Measurements from ENCODE around the gene LPP.

Gene LPP

DNA sequence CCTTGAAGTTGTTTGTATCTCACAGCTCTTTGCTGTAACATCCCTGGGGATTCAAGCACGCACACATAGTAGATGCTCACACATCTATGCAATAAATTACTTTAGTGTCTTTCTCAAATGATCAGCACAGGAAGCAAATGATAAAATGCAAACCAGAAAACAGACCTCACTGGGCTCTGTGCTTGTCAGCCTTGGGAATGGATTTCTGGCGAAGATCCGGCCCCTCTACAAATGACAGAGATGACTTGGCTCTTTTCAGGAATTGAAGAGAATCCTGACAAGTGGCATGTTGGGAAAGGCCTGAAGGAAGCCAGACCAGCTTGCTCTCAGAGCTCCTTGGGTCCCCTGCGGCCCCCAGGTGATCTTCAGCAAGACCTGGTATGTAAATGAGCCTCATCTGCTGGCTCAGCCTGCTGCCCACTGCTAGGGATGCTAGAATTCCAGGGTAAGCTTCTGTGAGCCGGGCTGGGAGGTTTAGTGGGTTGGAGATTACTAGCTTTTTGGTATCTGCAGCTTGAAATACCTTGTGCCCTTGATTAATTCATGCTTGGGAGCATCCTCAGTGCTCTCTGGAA is 54.1 kb downstream of the LPP start:
- no peaks in the 10 kb centered on the region; the same call in 1 of the 2 replicates for H3K36me3 ChIP-seq (ENCODE audit: low read depth)
- no peaks in the 10 kb centered on the region for H3K9me3 ChIP-seq (ENCODE audit: severe bottlenecking)
- no peak overlapping the region for H3K4me3 ChIP-seq (ENCODE audit: severe bottlenecking)
- no peaks in the 10 kb centered on the region for H3K4me1 ChIP-seq (ENCODE audit: insufficient read depth, poor library complexity, severe bottlenecking)
- H3K27ac ChIP-seq (ENCODE audit: poor library complexity, severe bottlenecking) = no peak overlapping the region
- TF ChIP-seq, protein P1, sequence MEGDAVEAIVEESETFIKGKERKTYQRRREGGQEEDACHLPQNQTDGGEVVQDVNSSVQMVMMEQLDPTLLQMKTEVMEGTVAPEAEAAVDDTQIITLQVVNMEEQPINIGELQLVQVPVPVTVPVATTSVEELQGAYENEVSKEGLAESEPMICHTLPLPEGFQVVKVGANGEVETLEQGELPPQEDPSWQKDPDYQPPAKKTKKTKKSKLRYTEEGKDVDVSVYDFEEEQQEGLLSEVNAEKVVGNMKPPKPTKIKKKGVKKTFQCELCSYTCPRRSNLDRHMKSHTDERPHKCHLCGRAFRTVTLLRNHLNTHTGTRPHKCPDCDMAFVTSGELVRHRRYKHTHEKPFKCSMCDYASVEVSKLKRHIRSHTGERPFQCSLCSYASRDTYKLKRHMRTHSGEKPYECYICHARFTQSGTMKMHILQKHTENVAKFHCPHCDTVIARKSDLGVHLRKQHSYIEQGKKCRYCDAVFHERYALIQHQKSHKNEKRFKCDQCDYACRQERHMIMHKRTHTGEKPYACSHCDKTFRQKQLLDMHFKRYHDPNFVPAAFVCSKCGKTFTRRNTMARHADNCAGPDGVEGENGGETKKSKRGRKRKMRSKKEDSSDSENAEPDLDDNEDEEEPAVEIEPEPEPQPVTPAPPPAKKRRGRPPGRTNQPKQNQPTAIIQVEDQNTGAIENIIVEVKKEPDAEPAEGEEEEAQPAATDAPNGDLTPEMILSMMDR (IDR thresholded peaks at IDR 0.05; ENCODE audit: poor library complexity, severe bottlenecking) = no peak
- DNase-seq (ENCODE audit: low spot score) (no peak), ATAC-seq (ENCODE audit: low read depth) (no peak)
- H3K27me3 ChIP-seq (ENCODE audit: insufficient read depth, poor library complexity, severe bottlenecking) = no peaks in the 10 kb centered on the region

DNA sequence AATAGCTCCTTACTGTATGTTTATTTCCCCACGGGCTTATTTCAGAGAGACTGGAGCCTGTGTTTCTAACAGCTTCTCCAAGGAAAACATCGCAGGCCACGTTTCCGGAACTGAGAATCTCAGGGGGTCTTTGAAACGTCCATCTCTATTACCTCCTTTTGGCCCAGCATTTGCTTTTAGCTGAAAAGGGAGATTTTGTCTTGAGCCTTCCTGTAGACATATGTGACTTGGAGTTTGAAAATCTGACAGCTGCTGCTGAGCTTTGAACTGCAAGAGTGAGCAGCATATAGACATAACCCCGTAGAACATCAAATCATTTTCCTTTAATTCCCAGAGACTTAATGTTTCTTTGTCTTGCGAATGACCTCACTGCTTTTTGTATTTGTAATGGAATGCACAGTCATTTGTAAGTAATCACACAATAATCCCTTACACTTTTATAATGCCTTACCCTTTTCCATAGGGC is 54.6 kb downstream of the LPP start:
- Histone ChIP-seq H3K9me3 (ENCODE audit: severe bottlenecking) (no peaks in the 10 kb centered on the region), H3K4me3 (ENCODE audit: severe bottlenecking) (no peak overlapping the region), H3K4me1 (ENCODE audit: insufficient read depth, poor library complexity, severe bottlenecking) (no peaks in the 10 kb centered on the region), H3K27me3 (ENCODE audit: insufficient read depth, poor library complexity, severe bottlenecking) (no peaks in the 10 kb centered on the region), H3K36me3 (ENCODE audit: low read depth) (no peaks in the 10 kb centered on the region; the same call in 1 of the 2 replicates), H3K27ac (ENCODE audit: poor library complexity, severe bottlenecking) (no peak overlapping the region)
- DNase-seq (ENCODE audit: low spot score) = no peak
- no peak for ATAC-seq (ENCODE audit: low read depth)
- TF ChIP-seq, protein P1 (IDR thresholded peaks at IDR 0.05; ENCODE audit: poor library complexity, severe bottlenecking) = no peak

DNA sequence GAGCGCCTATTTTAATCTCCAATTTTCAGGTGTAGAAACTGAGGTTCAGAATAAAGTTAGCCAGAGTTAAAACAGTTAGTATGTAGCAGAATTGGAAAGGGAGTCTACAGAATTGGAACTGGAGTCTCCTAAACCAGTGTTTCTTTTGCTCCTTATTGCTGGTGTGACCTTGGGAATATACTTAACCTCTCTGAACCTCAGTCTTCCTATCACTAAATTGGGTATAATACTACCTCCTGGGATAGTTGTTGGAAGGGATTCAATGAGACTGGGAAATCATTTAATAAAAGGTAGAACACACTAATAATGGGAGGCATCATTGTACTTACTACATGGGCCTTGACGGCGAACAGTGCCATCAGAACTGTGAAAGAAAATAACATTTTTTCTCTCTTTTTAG is 55.1 kb downstream of the LPP start:
- DNase-seq (ENCODE audit: low spot score) = no peak
- Histone ChIP-seq H3K4me1 (ENCODE audit: insufficient read depth, poor library complexity, severe bottlenecking) (no peaks in the 10 kb centered on the region), H3K9me3 (ENCODE audit: severe bottlenecking) (no peaks in the 10 kb centered on the region), H3K36me3 (ENCODE audit: low read depth) (no peaks in the 10 kb centered on the region; the same call in 1 of the 2 replicates), H3K27ac (ENCODE audit: poor library complexity, severe bottlenecking) (no peak overlapping the region), H3K27me3 (ENCODE audit: insufficient read depth, poor library complexity, severe bottlenecking) (no peaks in the 10 kb centered on the region), H3K4me3 (ENCODE audit: severe bottlenecking) (no peak overlapping the region)
- ATAC-seq (ENCODE audit: low read depth) = no peak
- TF ChIP-seq, protein P1 (IDR thresholded peaks at IDR 0.05; ENCODE audit: poor library complexity, severe bottlenecking) = no peak

DNA sequence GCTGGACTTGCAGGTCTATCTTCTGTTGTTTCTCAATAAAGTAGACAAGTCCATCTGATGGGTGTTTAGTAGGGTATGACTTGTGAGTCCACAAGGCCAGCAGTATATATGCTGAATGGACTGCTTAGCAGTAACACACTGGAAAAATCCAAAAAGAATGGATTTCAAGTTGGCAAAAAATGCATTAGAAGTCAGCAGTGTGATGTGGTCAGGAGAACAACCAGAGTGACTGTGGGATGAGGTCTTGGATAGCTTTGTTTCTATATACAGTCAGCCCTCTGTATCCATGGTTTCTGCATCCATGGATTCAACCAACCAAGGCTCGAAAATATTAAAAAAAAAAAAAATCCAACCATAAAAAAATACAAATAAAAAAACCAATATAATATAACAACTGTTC is 55.8 kb downstream of the LPP start:
- Histone ChIP-seq H3K9me3 (ENCODE audit: severe bottlenecking) (no peaks in the 10 kb centered on the region), H3K4me1 (ENCODE audit: insufficient read depth, poor library complexity, severe bottlenecking) (no peaks in the 10 kb centered on the region), H3K4me3 (ENCODE audit: severe bottlenecking) (no peak overlapping the region), H3K27ac (ENCODE audit: poor library complexity, severe bottlenecking) (no peak overlapping the region), H3K36me3 (ENCODE audit: low read depth) (no peaks in the 10 kb centered on the region; the same call in 1 of the 2 replicates), H3K27me3 (ENCODE audit: insufficient read depth, poor library complexity, severe bottlenecking) (no peaks in the 10 kb centered on the region)
- ATAC-seq (ENCODE audit: low read depth) = no peak
- no peak for DNase-seq (ENCODE audit: low spot score)
- TF ChIP-seq, protein P1 (IDR thresholded peaks at IDR 0.05; ENCODE audit: poor library complexity, severe bottlenecking) = no peak

DNA sequence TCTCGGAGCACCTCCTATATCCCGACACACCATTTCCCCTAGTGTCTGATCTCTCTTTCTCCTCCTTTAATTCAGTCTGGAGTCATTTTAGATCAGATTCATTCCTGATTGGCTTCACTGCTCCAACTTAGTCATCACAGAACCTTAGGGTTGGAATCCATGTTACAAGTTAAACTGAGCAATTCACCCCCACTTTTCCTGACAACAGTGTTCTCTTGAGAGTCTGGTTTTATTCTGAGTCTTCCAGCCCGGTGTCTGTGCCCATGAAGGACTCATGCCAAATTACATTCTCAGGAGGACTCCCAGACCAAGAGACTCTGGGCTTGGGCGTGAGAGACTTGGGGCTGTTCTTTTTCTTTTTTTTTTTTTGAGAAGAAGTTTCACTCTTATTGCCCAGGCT is 57.5 kb downstream of the LPP start:
- Histone ChIP-seq H3K27me3 (ENCODE audit: insufficient read depth, poor library complexity, severe bottlenecking) (no peaks in the 10 kb centered on the region), H3K36me3 (ENCODE audit: low read depth) (no peaks in the 10 kb centered on the region; the same call in 1 of the 2 replicates), H3K9me3 (ENCODE audit: severe bottlenecking) (no peaks in the 10 kb centered on the region), H3K27ac (ENCODE audit: poor library complexity, severe bottlenecking) (no peak overlapping the region), H3K4me3 (ENCODE audit: severe bottlenecking) (no peak overlapping the region), H3K4me1 (ENCODE audit: insufficient read depth, poor library complexity, severe bottlenecking) (no peaks in the 10 kb centered on the region)
- ATAC-seq (ENCODE audit: low read depth) = no peak
- TF ChIP-seq, protein P1 (IDR thresholded peaks at IDR 0.05; ENCODE audit: poor library complexity, severe bottlenecking) = no peak
- no peak for DNase-seq (ENCODE audit: low spot score)
